Caco-2 (cell line): Measurements from ENCODE around the gene TET2. TPM values are rescaled to one million over a fixed set of nuclear protein-coding genes. Genes with fewer than 3 reads are reported as not detected.
"Not testable (repeated sequence)": the region's sequence is repeated elsewhere in the genome, so short reads cannot be mapped to it uniquely, and the experiment has no call there.

ENCODE experiments used
- BruUV-seq: library from RNA; stranded (reverse); fragments of 400-500 nt; replicated peaks from 2 replicates; lab custom pipeline; 2021; lab: Mats Ljungman, UMichigan
- CTCF ChIA-PET: fragments of 300-600 bp; sonication (Branson Sonifier 250); formaldehyde crosslinking; loops from one replicate; lab custom pipeline; 2022; ENCODE audit warnings: antibody characterized with exemption; lab: Charles Lee
- POLR2A ChIA-PET: fragments of 300-600 bp; sonication (Branson Sonifier 250); formaldehyde crosslinking; loops from one replicate; lab custom pipeline; 2022; ENCODE audit warnings: antibody characterized with exemption; lab: Charles Lee
- DNase-seq, 2 experiments: peaks; one replicate each; pipeline versions ENCODE4 v3.0.0 to v3.0.0-alpha.2; 2020 to 2022
- H3K27me3 ChIP-seq: replicated peaks from 2 replicates; pipeline ENCODE4 v1.6.0; 2011; ENCODE audit warnings: low read length; ENCODE audit not compliant: control insufficient read depth, insufficient read depth
- H3K36me3 ChIP-seq: 2 replicates; pipeline ENCODE4 v1.5.1; 2011; ENCODE audit warnings: low read length; ENCODE audit not compliant: control insufficient read depth, insufficient read depth
- H3K4me1 ChIP-seq: fragments of 250-450 bp; sonication (Bioruptor Pico); 2 replicates; pipeline ENCODE4 v1.5.1; 2020; ENCODE audit warnings: mild to moderate bottlenecking
- H3K4me3 ChIP-seq: 2 replicates; pipeline ENCODE4 v1.5.1; 2011; ENCODE audit warnings: low read depth, mild to moderate bottlenecking, control low read depth, low read length
- H3K9me3 ChIP-seq: fragments of 250-450 bp; sonication (Bioruptor Pico); 2 replicates; pipeline ENCODE4 v1.5.1; 2020; ENCODE audit warnings: mild to moderate bottlenecking, moderate library complexity
- H3K27ac Mint-ChIP-seq: one replicate; pipeline ENCODE4 v1.8.0; 2022; ENCODE audit warnings: mixed read lengths; ENCODE audit not compliant: unreplicated experiment
- H3K27me3 Mint-ChIP-seq: one replicate; pipeline ENCODE4 v1.8.0; 2022; ENCODE audit warnings: mixed read lengths; ENCODE audit not compliant: insufficient read depth, unreplicated experiment
- H3K36me3 Mint-ChIP-seq: one replicate; pipeline ENCODE4 v1.8.0; 2022; ENCODE audit warnings: mild to moderate bottlenecking, mixed read lengths; ENCODE audit not compliant: insufficient read depth, unreplicated experiment
- H3K4me1 Mint-ChIP-seq: one replicate; pipeline ENCODE4 v1.8.0; 2022; ENCODE audit warnings: low read depth, mixed read lengths; ENCODE audit not compliant: unreplicated experiment
- H3K4me3 Mint-ChIP-seq: one replicate; pipeline ENCODE4 v1.8.0; 2022; ENCODE audit warnings: mild to moderate bottlenecking, moderate library complexity, mixed read lengths; ENCODE audit not compliant: unreplicated experiment
- H3K9me3 Mint-ChIP-seq: one replicate; pipeline ENCODE4 v1.8.0; 2022; ENCODE audit warnings: mixed read lengths; ENCODE audit not compliant: unreplicated experiment
- intact Hi-C: fragments of 100-400 bp; cut with micrococcal nuclease; formaldehyde crosslinking; loops from one replicate; pipeline ENCODE4 v1.10.0; 2022; ENCODE audit not compliant: unreplicated experiment
- total RNA-seq: library from RNA; stranded (reverse); gene quantifications from 2 replicates; pipeline ENCODE4 v1.2.3, GENCODE V29; 2022
- TF ChIP-seq, protein P1 (sequence below), 2 experiments: fragments of 200-600 bp in 1 of 2; IDR thresholded peaks; 1 replicate in 1 of 2; 2 replicates in 1 of 2; pipeline versions ENCODE4 v1.5.1 to v1.8.0; 2011 to 2022; ENCODE audit warnings: antibody characterized with exemption in 1 of 2, control low read depth in 1 of 2, inconsistent platforms in 1 of 2, low read depth in 1 of 2, low read length in 1 of 2, mild to moderate bottlenecking in 1 of 2, moderate library complexity in 1 of 2; ENCODE audit not compliant: insufficient read depth in 1 of 2, severe bottlenecking in 1 of 2, unreplicated experiment in 1 of 2

TET2 gene
- total RNA-seq, 1 experiment from 2014 or later: 14.8 TPM

DNA sequence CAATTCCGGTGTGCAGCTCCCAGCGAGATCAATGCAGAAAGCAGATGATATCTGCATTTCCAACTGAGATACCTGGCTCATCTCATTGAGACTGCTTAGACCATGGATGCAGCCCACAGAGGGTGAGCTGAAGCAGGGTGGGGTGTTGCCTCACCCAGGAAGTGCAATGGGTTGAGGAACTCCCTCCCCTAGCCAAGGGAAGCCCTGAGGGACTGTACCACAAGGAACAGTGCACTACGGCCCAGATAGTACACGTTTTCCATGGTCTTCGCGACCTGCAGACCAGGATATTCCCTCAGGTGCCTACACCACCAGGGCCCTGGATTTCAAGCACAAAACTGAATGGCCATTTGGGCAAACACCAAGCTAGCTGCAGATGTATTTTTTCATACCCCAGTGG lies 150.0 kb downstream of the TET2 start:
- H3K4me1 Mint-ChIP-seq: no peaks in the 10 kb centered on the region
- TF ChIP-seq, protein P1, sequence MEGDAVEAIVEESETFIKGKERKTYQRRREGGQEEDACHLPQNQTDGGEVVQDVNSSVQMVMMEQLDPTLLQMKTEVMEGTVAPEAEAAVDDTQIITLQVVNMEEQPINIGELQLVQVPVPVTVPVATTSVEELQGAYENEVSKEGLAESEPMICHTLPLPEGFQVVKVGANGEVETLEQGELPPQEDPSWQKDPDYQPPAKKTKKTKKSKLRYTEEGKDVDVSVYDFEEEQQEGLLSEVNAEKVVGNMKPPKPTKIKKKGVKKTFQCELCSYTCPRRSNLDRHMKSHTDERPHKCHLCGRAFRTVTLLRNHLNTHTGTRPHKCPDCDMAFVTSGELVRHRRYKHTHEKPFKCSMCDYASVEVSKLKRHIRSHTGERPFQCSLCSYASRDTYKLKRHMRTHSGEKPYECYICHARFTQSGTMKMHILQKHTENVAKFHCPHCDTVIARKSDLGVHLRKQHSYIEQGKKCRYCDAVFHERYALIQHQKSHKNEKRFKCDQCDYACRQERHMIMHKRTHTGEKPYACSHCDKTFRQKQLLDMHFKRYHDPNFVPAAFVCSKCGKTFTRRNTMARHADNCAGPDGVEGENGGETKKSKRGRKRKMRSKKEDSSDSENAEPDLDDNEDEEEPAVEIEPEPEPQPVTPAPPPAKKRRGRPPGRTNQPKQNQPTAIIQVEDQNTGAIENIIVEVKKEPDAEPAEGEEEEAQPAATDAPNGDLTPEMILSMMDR (IDR thresholded peaks at IDR 0.05; ENCODE audit: insufficient read depth in 1 of 2, low read depth in 1 of 2, low read length in 1 of 2, severe bottlenecking in 1 of 2, unreplicated experiment in 1 of 2): no peak
- peaks cover 21% of the 10 kb centered on the region for H3K9me3 Mint-ChIP-seq
- Histone ChIP-seq H3K27me3 (no peaks in the 10 kb centered on the region), H3K4me3 (no peak overlapping the region), H3K4me1 (no peaks in the 10 kb centered on the region), H3K36me3 (no peaks in the 10 kb centered on the region), H3K9me3 (no peaks in the 10 kb centered on the region)
- BruUV-seq: no TSS peak
- DNase-seq: no peak
- ChIA-PET POLR2A (no interaction called here), CTCF (no interaction called here)
- no peaks in the 10 kb centered on the region for H3K36me3 Mint-ChIP-seq
- intact Hi-C loops: no loop called here
- no peak overlapping the region for H3K4me3 Mint-ChIP-seq
- H3K27me3 Mint-ChIP-seq: peaks cover 7% of the 10 kb centered on the region
- H3K27ac Mint-ChIP-seq: no peak overlapping the region

DNA sequence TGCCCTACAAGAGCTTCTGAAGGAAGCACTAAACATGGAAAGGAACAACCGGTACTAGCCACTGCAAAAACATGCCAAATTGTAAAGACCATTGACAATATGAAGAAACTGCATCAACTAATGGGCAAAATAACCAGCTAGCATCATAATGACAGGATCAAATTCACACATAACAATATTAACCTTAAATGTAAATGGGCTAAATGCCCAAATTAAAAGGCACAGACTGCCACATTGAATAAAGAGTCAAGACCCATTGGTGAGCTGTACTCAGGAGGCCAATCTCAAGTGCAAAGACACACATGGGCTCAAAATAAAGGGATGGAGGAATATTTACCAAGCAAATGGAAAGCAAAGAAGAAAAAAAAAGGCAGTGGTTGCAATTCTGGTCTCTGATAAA lies 152.4 kb downstream of the TET2 start:
- H3K4me3 Mint-ChIP-seq, intact Hi-C loops, H3K27me3 ChIP-seq, H3K36me3 ChIP-seq, H3K27me3 Mint-ChIP-seq, H3K4me1 Mint-ChIP-seq, H3K36me3 Mint-ChIP-seq, H3K9me3 ChIP-seq, H3K27ac Mint-ChIP-seq, POLR2A ChIA-PET, BruUV-seq, DNase-seq, H3K4me1 ChIP-seq, CTCF ChIA-PET, H3K4me3 ChIP-seq: not testable (repeated sequence)
- peaks cover 26% of the 10 kb centered on the region for H3K9me3 Mint-ChIP-seq

DNA sequence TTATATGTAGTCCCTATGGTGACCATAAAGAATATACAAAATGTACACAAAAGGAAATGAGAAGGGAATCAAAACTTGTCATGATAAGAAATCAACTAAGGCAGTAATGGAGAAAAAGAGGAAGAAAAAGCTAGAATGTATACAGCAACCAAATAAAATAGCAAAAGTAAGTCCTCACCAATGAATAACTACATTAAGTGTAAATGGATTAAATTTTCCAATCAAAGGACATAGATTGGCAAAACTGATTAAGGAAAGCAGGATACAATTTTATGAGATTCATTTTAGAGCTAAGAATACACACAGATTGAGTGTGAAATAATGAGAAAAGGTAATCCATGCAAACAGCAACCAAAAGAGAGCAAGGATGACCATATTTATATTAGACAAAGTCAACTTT lies 157.4 kb downstream of the TET2 start:
- Mint-ChIP-seq H3K4me3 (no peak overlapping the region), H3K27me3 (peaks cover 4% of the 10 kb centered on the region), H3K27ac (no peak overlapping the region), H3K4me1 (no peaks in the 10 kb centered on the region), H3K36me3 (no peaks in the 10 kb centered on the region), H3K9me3 (peaks cover 31% of the 10 kb centered on the region)
- Histone ChIP-seq H3K4me1 (no peaks in the 10 kb centered on the region), H3K9me3 (peaks cover 6% of the 10 kb centered on the region; the same call in 1 of the 2 replicates), H3K36me3 (no peaks in the 10 kb centered on the region), H3K27me3 (no peaks in the 10 kb centered on the region), H3K4me3 (no peak overlapping the region)
- intact Hi-C loops: no loop called here
- CTCF ChIA-PET: interaction anchor here (0.6 kb wide), 1 partner anchor 19 kb away, joined by 3 read pairs; no protein-coding TSS in a partner anchor
- TF ChIP-seq, protein P1 (IDR thresholded peaks at IDR 0.05; ENCODE audit: insufficient read depth in 1 of 2, low read depth in 1 of 2, low read length in 1 of 2, severe bottlenecking in 1 of 2, unreplicated experiment in 1 of 2): no peak
- DNase-seq: no peak
- no TSS peak for BruUV-seq
- POLR2A ChIA-PET: no interaction called here
